HepG2 (cell line): ENCODE results near the gene BRIP1.

Source experiments
- CTCF ChIP-seq: sonication (generic); formaldehyde crosslinking; IDR thresholded peaks from 2 replicates; pipeline ENCODE4 v1.5.0; 2020; ENCODE audit warnings: mild to moderate bottlenecking, missing genetic modification reagents, moderate library complexity
- GLI4 ChIP-seq: sonication (generic); formaldehyde crosslinking; IDR thresholded peaks from 2 replicates; pipeline ENCODE4 v1.5.1; 2020; ENCODE audit warnings: missing genetic modification reagents, mild to moderate bottlenecking, moderate library complexity, borderline replicate concordance
- KLF16 ChIP-seq, 2 experiments: sonication (generic) in 1 of 2; formaldehyde crosslinking in 1 of 2; IDR thresholded peaks; 2 replicates each; pipeline versions ENCODE4 v1.6.1 to v1.8.0; 2016 to 2023; ENCODE audit warnings: missing genetic modification reagents in 2 of 2, missing compliant biosample characterization in 1 of 2
- SUZ12 ChIP-seq: fragments of 150-350 bp; IDR thresholded peaks from 2 replicates; pipeline ENCODE4 v1.6.1; 2014; ENCODE audit warnings: low read depth, low read length
- ZKSCAN1 ChIP-seq: fragments of 150-350 bp; IDR thresholded peaks from 2 replicates; pipeline ENCODE4 v1.6.1; 2014; ENCODE audit warnings: low read length
- ZNF143 ChIP-seq: sonication (generic); formaldehyde crosslinking; IDR thresholded peaks from 2 replicates; pipeline ENCODE4 v1.4.0; 2020; ENCODE audit warnings: missing genetic modification reagents
- ZNF484 ChIP-seq: sonication (generic); formaldehyde crosslinking; IDR thresholded peaks from 2 replicates; pipeline ENCODE4 v1.5.1; 2020; ENCODE audit warnings: mild to moderate bottlenecking, low read depth, missing genetic modification reagents, borderline replicate concordance
- ZNF589 ChIP-seq: sonication (generic); formaldehyde crosslinking; conservative IDR thresholded peaks from 2 replicates; pipeline ENCODE4 v1.8.0; 2022; ENCODE audit warnings: mild to moderate bottlenecking, moderate library complexity, missing genetic modification reagents

- no peak for TF ChIP-seq SUZ12
- TF ChIP-seq ZKSCAN1: no peak
- no peak for TF ChIP-seq ZNF484
- TF ChIP-seq ZNF143 (CRISPR knock-in tag): no peak
- no peak for TF ChIP-seq CTCF (CRISPR knock-in tag)
- no peak for TF ChIP-seq GLI4 (CRISPR knock-in tag)
- no peak for TF ChIP-seq KLF16 (CRISPR knock-in tag; IDR thresholded peaks at IDR 0.05)
- no peak for TF ChIP-seq ZNF589 (CRISPR knock-in tag)
Observed at GRCh38 chr17:61694095-61694494, 169.2 kb downstream of the BRIP1 start.
